T-helper 2 cell treated with Interferon-gamma antibody and Interleukin-4, amounts not matched to agents 5 μg/mL and 100 μg/mL, for 36 hours (primary cell): Measurements from ENCODE around the gene CFTR.

Source experiments
- DNase-seq: peaks from one replicate; pipeline ENCODE4 v3.0.0; 2021; ENCODE audit warnings: low spot score
- H3K27ac Mint-ChIP-seq: one replicate; pipeline ENCODE4 v1.8.0; 2021; ENCODE audit warnings: mild to moderate bottlenecking, mixed read lengths
- H3K27me3 Mint-ChIP-seq: one replicate; pipeline ENCODE4 v1.8.0; 2021; ENCODE audit warnings: low read depth, mixed read lengths
- H3K36me3 Mint-ChIP-seq: one replicate; pipeline ENCODE4 v1.8.0; 2021; ENCODE audit warnings: low read depth, mixed read lengths
- H3K4me1 Mint-ChIP-seq: one replicate; pipeline ENCODE4 v1.8.0; 2021; ENCODE audit warnings: low read depth, mixed read lengths
- H3K4me3 Mint-ChIP-seq: one replicate; pipeline ENCODE4 v1.8.0; 2022; ENCODE audit warnings: mild to moderate bottlenecking, moderate library complexity, mixed read lengths
- H3K9me3 Mint-ChIP-seq: one replicate; pipeline ENCODE4 v1.8.0; 2021; ENCODE audit warnings: mixed read lengths

The CFTR gene

GRCh38 chr7:117661328-117661727 is 181.5 kb downstream of the CFTR start:
- H3K36me3 Mint-ChIP-seq = no peaks in the 10 kb centered on the region
- no peaks in the 10 kb centered on the region for H3K4me1 Mint-ChIP-seq
- no peaks in the 10 kb centered on the region for H3K9me3 Mint-ChIP-seq
- H3K27me3 Mint-ChIP-seq = no peaks in the 10 kb centered on the region
- no peak for DNase-seq
- no peak overlapping the region for H3K27ac Mint-ChIP-seq
- no peak overlapping the region for H3K4me3 Mint-ChIP-seq

- H3K4me3 Mint-ChIP-seq = no peak overlapping the region
- no peaks in the 10 kb centered on the region for H3K4me1 Mint-ChIP-seq
- H3K27ac Mint-ChIP-seq = no peak overlapping the region
- no peaks in the 10 kb centered on the region for H3K36me3 Mint-ChIP-seq
- DNase-seq = no peak
- no peaks in the 10 kb centered on the region for H3K27me3 Mint-ChIP-seq
- no peaks in the 10 kb centered on the region for H3K9me3 Mint-ChIP-seq
Measured at GRCh38 chr7:117664047-117664446, 184.2 kb downstream of the CFTR start.

- H3K4me1 Mint-ChIP-seq = no peaks in the 10 kb centered on the region
- no peak for DNase-seq
Measured at GRCh38 chr7:117665368-117665767, 185.5 kb downstream of the CFTR start.

GRCh38 chr7:117666031-117666430 is 186.2 kb downstream of the CFTR start:
- no peaks in the 10 kb centered on the region for H3K9me3 Mint-ChIP-seq
- DNase-seq = no peak
- no peak overlapping the region for H3K27ac Mint-ChIP-seq
- no peaks in the 10 kb centered on the region for H3K27me3 Mint-ChIP-seq
- no peak overlapping the region for H3K4me3 Mint-ChIP-seq
- H3K4me1 Mint-ChIP-seq = no peaks in the 10 kb centered on the region
- no peaks in the 10 kb centered on the region for H3K36me3 Mint-ChIP-seq

More at GRCh38 chr7:117665368-117665767, 185.5 kb downstream of the CFTR start:
- no peaks in the 10 kb centered on the region for H3K27me3 Mint-ChIP-seq
- H3K36me3 Mint-ChIP-seq = no peaks in the 10 kb centered on the region
- no peak overlapping the region for H3K27ac Mint-ChIP-seq
- no peaks in the 10 kb centered on the region for H3K9me3 Mint-ChIP-seq
- no peak overlapping the region for H3K4me3 Mint-ChIP-seq

GRCh38 chr7:117666689-117667088 is 186.9 kb downstream of the CFTR start:
- H3K9me3 Mint-ChIP-seq = no peaks in the 10 kb centered on the region
- H3K4me3 Mint-ChIP-seq = no peak overlapping the region
- no peak overlapping the region for H3K27ac Mint-ChIP-seq
- no peaks in the 10 kb centered on the region for H3K27me3 Mint-ChIP-seq
- no peaks in the 10 kb centered on the region for H3K4me1 Mint-ChIP-seq
- H3K36me3 Mint-ChIP-seq = no peaks in the 10 kb centered on the region
- DNase-seq = no peak

- no peak for DNase-seq
- no peaks in the 10 kb centered on the region for H3K9me3 Mint-ChIP-seq
- H3K27ac Mint-ChIP-seq = no peak overlapping the region
- no peaks in the 10 kb centered on the region for H3K4me1 Mint-ChIP-seq
- no peaks in the 10 kb centered on the region for H3K27me3 Mint-ChIP-seq
- no peak overlapping the region for H3K4me3 Mint-ChIP-seq
- H3K36me3 Mint-ChIP-seq = no peaks in the 10 kb centered on the region
Measured at GRCh38 chr7:117667456-117667855, 187.6 kb downstream of the CFTR start.

GRCh38 chr7:117669818-117670217 is 190.0 kb downstream of the CFTR start:
- Mint-ChIP-seq H3K27ac (no peak overlapping the region), H3K4me1 (no peaks in the 10 kb centered on the region), H3K4me3 (no peak overlapping the region), H3K36me3 (no peaks in the 10 kb centered on the region), H3K9me3 (no peaks in the 10 kb centered on the region), H3K27me3 (no peaks in the 10 kb centered on the region)
- no peak for DNase-seq

- DNase-seq = no peak
- Mint-ChIP-seq H3K36me3 (no peaks in the 10 kb centered on the region), H3K27ac (no peak overlapping the region), H3K4me3 (no peak overlapping the region), H3K9me3 (no peaks in the 10 kb centered on the region), H3K4me1 (no peaks in the 10 kb centered on the region), H3K27me3 (no peaks in the 10 kb centered on the region)
Measured at GRCh38 chr7:117672453-117672852, 192.6 kb downstream of the CFTR start.

GRCh38 chr7:117673367-117673766 is 193.5 kb downstream of the CFTR start:
- DNase-seq = no peak
- Mint-ChIP-seq H3K4me1 (no peaks in the 10 kb centered on the region), H3K27ac (no peak overlapping the region), H3K36me3 (no peaks in the 10 kb centered on the region), H3K9me3 (no peaks in the 10 kb centered on the region), H3K27me3 (no peaks in the 10 kb centered on the region), H3K4me3 (no peak overlapping the region)

- H3K27ac Mint-ChIP-seq = no peak overlapping the region
- H3K4me3 Mint-ChIP-seq = no peak overlapping the region
- H3K4me1 Mint-ChIP-seq = no peaks in the 10 kb centered on the region
- no peaks in the 10 kb centered on the region for H3K36me3 Mint-ChIP-seq
- H3K27me3 Mint-ChIP-seq = no peaks in the 10 kb centered on the region
- no peaks in the 10 kb centered on the region for H3K9me3 Mint-ChIP-seq
- DNase-seq = no peak
Measured at GRCh38 chr7:117673839-117674238, 194.0 kb downstream of the CFTR start.

GRCh38 chr7:117674617-117675016 is 194.8 kb downstream of the CFTR start:
- DNase-seq = no peak

GRCh38 chr7:117675497-117676435 is 195.9 kb downstream of the CFTR start:
- H3K27me3 Mint-ChIP-seq = no peaks in the 10 kb centered on the region
- H3K27ac Mint-ChIP-seq = no peak overlapping the region
- no peaks in the 10 kb centered on the region for H3K36me3 Mint-ChIP-seq
- H3K4me3 Mint-ChIP-seq = no peak overlapping the region
- H3K4me1 Mint-ChIP-seq = no peaks in the 10 kb centered on the region
- DNase-seq = no peak
- no peaks in the 10 kb centered on the region for H3K9me3 Mint-ChIP-seq

More at GRCh38 chr7:117674617-117675016, 194.8 kb downstream of the CFTR start:
- Mint-ChIP-seq H3K4me3 (no peak overlapping the region), H3K9me3 (no peaks in the 10 kb centered on the region), H3K36me3 (no peaks in the 10 kb centered on the region), H3K4me1 (no peaks in the 10 kb centered on the region), H3K27ac (no peak overlapping the region), H3K27me3 (no peaks in the 10 kb centered on the region)

- Mint-ChIP-seq H3K4me1 (no peaks in the 10 kb centered on the region), H3K4me3 (no peak overlapping the region), H3K27ac (no peak overlapping the region), H3K27me3 (no peaks in the 10 kb centered on the region), H3K9me3 (no peaks in the 10 kb centered on the region), H3K36me3 (no peaks in the 10 kb centered on the region)
- no peak for DNase-seq
Measured at GRCh38 chr7:117679120-117679519, 199.3 kb downstream of the CFTR start.

- Mint-ChIP-seq H3K4me3 (no peak overlapping the region), H3K4me1 (no peaks in the 10 kb centered on the region), H3K36me3 (no peaks in the 10 kb centered on the region), H3K27me3 (no peaks in the 10 kb centered on the region), H3K27ac (no peak overlapping the region), H3K9me3 (no peaks in the 10 kb centered on the region)
- DNase-seq = no peak
Measured at GRCh38 chr7:117682681-117683385, 203.0 kb downstream of the CFTR start.
